Ovary (tissue), 3 donors: ENCODE results near the gene STX16.

ENCODE experiments used
- POLR2A ChIP-seq: fragments of 450-650 bp; IDR thresholded peaks from one replicate; pipeline ENCODE4 v1.6.1; 2017; ENCODE audit warnings: antibody characterized with exemption, mild to moderate bottlenecking, moderate library complexity
- TF ChIP-seq, protein P1 (sequence below), 3 donors: fragments of 450-650 bp in 2 of 3; fragments of 200-600 bp in 1 of 3; IDR thresholded peaks; one replicate each; pipeline versions ENCODE4 v1.5.1 to v1.8.0; 2016 to 2022; ENCODE audit warnings: antibody characterized with exemption in 3 of 3, mild to moderate bottlenecking in 1 of 3
- donor health status: DM: no; HTN: no; CAD: no.

DNA sequence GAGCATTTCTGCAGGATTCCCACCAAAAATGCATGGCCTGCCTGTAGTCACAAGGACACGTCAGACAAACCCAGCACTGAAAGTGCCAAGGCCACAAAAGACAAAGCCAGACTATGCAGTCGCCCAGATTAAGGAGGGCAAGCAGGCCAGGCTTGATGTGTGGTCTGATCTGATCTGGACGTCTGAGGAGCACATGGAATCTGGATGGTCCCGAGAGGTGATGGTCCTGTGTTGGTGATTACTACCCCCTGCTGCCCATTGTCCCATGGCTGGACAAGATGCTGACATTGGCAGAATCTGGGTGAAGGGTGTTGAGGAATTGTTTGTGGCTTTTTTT, 58.6 kb downstream of the STX16 start:
- no peak for TF ChIP-seq POLR2A
- TF ChIP-seq, protein P1, sequence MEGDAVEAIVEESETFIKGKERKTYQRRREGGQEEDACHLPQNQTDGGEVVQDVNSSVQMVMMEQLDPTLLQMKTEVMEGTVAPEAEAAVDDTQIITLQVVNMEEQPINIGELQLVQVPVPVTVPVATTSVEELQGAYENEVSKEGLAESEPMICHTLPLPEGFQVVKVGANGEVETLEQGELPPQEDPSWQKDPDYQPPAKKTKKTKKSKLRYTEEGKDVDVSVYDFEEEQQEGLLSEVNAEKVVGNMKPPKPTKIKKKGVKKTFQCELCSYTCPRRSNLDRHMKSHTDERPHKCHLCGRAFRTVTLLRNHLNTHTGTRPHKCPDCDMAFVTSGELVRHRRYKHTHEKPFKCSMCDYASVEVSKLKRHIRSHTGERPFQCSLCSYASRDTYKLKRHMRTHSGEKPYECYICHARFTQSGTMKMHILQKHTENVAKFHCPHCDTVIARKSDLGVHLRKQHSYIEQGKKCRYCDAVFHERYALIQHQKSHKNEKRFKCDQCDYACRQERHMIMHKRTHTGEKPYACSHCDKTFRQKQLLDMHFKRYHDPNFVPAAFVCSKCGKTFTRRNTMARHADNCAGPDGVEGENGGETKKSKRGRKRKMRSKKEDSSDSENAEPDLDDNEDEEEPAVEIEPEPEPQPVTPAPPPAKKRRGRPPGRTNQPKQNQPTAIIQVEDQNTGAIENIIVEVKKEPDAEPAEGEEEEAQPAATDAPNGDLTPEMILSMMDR (IDR thresholded peaks at IDR 0.05), result no peak
